Activated CD4-positive, alpha-beta T cell treated with anti-CD3 and anti-CD28 coated beads, Interleukin-2, Interleukin-4, amounts not matched to agents 100 ng/mL and 50 ng/mL, durations not matched to agents 16 hours and 8 hours (primary cell): ENCODE results near the gene CREB3L1.
"Not testable (repeated sequence)": the region's sequence is repeated elsewhere in the genome, so short reads cannot be mapped to it uniquely, and the experiment has no call there.

Experiments
- DNase-seq: peaks from one replicate; pipeline ENCODE4 v3.0.0-alpha.2; 2020; ENCODE audit warnings: low spot score

CREB3L1 gene

DNA sequence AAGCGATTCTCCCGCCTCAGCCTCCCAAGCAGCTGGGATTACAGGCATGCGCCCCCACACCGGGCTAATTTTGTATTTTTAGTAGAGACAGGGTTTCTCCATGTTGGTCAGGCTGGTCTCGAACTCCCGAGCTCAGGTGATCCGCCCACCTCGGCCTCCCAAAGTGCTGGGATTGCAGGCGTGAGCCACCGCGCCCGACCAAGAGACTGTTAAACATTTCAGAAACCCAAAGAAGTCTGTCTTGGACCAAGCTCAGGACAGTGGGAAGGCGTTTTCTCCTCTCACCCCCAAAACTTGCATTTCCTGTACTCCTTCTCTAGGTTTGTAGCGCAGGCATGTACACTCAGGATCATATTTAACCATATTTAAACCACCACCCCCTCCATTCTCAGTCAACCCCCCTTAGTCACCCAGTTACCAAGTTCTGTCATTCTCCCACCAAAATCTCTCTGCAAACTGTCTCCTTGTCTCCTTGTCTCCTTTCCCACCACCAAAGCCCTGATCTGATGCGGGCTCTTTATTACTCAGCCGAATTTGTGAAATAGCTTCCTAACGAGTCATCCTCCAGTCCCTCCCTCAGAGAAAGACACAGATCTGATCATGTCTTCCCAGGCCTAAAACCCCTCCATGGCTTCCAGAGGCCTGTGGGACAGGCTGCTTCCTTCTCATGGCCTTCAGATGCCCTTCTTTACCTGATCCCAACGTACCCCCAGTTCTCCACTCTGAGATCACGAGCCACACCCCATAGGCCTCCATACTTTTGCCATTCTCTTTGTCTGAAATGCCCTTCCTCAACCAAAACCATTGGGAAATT is 29.0 kb upstream of the CREB3L1 start:
- no peak for DNase-seq

DNA sequence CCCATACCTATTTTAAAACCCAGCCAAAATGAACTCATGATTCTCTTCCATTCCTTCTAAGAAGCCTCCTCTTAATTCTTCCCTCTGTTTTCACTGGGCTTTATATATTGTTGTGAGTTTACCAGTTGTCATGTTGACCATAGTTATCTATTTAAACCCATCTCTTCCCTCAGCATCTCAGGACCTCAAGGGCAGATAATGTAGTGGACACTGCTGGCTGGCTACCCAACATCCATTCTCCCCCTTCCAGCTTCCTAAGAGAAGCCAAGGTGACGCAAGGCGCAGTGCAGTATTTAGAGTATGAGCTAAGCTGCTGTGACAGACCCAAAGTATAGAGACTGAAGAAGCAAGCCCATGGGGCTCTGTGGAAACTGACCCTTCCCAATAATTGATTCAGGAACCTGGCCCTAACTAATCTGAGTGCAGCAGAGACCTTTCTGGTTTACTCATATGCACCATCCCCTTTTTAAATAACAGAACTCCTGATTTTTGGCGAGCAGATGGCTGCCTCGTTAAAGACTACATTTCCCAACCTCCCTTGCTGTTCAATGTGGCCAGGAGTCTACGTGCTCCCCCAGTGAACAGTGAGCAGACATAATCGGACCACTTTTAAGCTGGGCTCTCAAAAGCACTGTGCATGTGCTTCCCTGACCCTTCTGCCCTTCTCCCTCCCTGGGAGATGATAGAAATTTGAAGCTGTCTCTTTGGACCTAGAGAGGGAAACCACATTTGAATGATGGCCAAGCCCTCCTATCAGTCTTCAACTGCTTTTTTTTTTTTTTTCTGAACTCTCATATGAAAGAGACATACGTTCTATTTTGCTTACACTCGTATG is 28.1 kb upstream of the CREB3L1 start:
- no peak for DNase-seq

DNA sequence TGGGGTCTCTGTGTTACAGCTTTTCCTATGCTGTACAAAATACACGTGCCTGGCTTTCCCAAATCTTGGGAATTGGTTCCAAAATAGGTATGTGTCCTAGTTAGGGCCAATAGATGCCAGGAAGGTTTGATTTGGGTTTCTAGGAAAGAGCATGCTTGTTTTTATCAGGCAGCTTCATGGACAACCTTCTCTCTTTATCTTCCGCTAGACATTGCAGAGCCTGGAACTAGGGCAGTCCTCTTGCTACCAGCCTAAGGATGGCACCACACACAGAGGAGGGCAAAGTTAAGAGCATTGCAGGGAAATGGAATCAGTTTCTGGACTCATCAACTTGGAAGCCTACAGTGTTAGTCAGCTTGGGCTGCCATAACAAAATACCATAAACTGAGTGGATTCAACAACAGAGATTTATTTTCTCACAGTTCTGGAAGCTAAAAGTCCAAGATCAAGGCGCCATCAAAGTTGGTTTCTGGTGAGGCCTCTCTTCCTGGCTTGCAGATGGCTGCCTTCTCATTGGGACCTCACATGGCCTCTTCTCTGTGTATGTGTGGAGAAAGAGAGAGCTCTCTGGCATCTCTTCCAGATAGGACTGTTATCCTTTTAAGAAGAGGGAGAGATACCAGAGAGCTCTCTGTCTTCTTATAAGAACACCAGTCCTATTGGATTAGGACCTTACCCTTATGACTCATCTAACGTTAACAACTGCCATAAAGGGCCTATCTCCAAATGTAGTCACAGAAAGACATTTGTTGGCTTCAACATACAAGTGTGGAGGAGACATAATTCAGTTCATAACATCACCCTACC is 27.3 kb upstream of the CREB3L1 start:
- no peak for DNase-seq

DNA sequence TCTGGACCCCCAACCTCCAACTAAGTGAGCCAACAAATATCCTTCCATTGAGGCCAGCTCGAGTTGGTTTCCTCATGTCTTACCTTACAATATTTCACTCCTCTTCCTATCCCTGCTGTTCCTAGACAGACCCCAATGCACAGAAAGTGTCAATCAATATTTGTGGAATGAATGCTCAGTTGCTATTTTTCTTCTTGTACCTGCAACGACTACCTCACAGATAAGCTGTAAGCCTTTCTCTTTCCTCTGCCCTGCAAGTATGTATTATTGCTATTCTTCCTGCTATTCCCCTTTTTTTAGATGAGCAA is 26.8 kb upstream of the CREB3L1 start:
- DNase-seq = no peak

DNA sequence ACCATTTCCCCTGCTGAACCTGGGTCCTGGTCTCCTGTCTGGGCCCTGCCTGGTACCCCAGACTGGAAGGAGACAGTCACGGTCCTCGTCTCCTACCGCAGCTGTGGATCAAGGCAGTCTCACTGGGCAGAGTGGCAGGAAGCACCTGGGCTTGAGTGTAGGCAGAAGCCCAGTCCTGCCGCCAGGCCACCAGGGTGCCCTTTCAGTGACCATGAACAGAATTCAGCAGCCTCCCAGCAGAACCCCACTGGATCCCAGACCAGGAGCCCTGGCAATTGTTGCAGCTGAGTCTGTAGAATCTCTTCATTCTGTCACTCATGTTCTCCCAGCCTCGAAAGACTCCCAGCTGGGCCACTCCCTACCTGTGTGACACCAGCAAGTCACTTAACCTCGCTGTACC is 25.5 kb upstream of the CREB3L1 start:
- no peak for DNase-seq

DNA sequence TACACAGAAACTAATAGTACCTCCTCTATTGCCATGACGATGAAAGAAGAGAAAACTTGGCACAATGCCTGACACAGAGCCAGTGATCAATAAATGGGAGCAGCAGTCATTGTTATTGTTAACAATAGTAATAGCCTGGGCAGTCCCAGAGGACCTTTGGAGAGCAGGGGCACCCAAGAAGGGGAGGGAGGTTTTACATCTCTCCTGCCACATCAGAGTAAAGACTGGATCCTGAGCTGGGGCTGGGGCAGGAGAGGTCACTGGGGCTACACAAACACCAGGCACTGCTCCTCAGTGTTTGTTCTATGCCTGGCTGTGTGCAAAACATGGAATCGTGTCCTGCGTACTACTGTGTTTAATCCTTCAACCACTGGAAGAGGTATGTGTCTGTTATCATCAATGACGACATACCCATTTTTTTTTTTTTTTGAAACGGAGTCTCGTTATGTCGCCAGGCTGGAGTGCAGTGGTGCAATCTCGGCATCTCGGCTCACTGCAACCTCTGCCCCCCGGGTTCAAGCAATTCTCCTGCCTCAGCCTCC is 25.0 kb upstream of the CREB3L1 start:
- DNase-seq = no peak

DNA sequence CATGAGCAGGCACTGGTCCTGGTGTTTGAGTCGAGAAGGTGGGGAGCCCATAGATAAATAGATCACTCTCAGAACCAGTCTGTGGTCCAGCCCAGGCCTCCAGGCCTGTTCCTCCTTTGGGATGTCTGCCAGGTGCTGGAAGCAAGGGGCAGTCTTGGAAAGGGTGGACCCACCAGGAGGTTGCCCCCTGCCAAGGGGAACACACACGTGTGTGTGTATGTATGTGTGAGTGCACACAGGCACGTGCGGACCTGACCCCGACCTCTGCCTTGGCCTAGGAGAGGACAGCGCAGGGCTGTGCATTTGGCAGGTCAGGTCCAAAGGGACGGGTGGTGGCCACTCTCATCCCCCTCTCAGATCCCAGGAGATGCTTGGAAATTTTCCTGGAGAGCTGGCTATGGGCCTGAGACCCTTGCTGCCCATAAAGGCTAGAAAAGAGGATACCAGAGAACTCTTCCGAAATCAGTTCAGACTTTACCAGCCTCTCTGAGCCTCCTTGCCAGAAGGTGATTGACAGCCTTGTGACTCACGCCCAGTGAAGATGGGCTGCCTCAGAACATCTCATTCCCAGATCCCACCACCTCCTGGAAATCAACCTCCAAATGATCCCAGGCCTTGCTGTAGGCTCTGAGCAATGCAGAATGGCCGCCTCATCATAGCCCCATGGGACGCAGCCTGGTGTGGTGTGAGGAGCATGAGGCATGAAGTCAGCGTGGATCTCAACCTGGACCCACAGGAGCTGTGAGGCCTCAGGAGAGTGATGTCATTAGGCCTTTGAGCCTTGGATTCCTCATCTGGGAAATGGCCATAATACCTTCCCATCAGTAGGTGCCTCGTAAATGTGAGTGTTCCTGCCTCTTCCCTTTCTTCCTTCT is 24.0 kb upstream of the CREB3L1 start:
- no peak for DNase-seq

DNA sequence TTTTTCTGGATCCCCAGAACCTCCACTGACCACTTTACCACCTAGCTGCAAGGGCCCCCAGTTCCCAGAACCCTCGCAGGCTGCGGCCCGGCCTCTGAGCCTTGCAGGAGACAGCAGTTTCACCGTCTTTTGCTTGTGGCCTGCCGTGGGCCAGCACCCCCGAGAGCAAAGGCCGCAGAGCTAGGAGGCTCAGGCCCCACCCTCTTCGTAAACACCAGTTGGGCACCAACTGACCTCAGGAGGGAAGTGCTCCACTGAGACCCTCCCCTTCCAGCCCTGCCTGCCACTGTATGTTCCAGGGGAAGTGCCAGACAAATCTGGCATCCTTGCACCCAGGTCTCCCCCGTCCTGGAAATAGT is 23.4 kb upstream of the CREB3L1 start:
- DNase-seq = no peak

DNA sequence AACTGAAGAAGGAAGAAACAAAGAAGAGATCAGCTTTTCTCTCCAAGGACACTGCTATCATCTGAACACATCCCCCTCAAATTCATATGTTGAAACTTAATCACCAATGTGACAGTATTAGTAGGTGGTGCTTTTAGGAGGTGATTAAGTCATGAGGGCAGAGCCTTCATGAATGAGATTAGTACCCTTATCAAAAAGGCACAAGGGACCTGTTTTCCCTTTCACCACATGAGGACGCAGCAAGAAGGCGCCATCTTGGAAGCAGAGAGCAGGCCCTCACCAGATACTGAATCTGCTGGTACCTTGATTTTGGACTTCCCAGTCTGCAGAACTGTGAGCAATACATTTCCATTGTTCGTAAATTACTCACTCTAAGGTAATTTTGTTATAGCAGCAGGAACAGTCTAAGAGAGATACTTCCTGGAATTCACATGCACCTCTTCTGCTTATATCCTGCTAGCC is 20.9 kb upstream of the CREB3L1 start:
- no peak for DNase-seq

DNA sequence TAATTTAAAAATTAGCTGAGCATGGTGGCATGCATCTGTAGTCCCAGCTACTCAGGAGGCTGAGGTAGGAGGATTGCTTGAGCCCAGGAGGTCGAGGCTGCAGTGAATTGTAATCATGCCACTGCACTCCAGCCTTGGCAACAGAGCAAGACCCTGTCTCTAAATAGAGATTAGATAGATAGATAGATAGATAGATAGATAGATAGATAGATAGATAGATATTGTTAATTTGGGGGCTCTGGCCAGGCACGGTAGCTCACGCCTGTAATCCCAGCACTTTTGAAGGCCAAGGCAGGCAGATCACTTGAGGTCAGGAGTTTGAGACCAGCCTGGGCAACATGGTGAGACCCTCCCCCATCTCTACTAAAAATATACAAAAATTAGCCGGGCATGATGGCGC is 18.1 kb upstream of the CREB3L1 start:
- DNase-seq = not testable (repeated sequence)

DNA sequence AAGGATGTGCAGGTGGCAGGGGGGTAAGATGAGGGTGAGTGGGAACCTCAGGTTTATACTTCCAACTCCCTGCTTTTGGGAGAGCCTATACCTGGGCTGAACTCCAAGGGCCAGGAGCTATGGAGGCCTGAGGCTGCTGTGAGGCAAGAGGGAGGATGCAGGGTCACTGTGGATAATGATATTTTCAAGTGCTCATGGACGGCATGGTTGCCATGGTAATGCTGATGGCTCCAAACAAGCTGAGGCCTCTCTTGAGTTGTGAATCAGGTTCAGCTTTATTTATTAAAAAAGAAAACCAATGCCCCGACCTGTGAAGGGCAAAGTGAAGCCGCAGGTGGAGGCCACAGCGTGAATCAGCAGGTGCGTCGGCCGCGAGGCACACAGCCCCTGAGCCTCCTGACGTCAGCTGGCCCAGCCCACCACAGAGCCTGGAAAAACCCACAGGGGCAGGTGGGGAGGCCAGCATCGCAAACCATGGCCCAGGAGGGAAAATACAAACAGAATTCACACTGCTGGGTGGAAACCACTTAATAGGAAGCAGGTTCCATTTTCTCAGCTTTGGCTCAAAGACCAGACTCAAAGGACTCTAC is 17.4 kb upstream of the CREB3L1 start:
- no peak for DNase-seq

DNA sequence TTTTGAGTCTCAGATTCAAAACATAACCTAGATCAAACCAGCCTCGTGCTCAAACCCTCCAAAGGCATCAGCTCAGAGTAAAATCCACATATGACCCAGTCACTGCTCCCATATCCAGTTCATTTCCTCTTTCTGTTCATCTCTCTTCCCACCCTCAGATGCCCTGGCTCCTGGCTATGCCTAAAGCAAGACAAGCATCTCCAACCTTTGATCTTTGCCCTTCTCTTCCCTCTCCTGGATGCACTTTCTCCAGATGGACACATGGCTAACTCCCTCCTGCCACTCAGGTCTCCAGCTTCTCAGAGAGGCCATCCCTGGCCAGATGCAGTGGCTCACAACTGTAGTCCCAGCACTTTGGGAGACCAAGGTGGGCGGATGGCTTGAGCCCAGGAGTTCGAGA is 14.3 kb upstream of the CREB3L1 start:
- no peak for DNase-seq

DNA sequence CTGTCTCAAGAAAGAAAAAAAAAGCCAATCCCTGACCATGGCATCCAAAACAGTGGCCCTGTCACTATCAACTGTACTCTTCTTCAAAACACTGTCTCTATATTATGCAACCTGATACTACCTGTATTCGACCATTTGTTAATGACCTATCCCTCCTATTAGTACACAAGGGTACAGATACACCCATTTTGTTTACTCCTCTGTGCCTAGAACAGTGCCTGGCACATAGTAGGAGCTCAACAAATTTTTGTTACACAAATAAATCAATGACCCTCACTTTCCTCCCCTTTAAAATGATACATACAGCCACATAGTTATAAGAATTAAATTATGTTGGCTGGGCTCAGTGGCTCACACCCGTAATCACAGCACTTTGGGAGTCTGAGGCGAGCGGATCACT is 13.4 kb upstream of the CREB3L1 start:
- no peak for DNase-seq

DNA sequence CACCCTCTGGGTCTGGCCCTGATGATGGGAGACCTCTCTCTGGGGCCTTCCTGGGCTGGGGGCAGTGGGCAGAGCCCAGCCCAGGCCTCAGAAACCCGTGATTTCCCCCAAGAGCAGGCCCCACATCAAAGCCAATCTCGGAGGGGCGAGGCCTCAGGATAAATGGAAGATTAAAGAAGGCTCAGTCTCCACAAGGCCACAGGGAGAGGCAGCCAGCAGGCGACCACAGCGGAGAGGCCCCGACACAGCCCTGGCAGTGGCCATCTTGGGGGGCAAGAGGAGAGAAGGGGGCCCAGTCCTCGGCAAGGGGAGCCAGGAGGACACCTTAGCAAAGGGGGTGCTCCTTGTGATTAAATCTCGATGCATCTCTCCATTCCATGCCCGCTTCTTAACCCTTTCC is 12.5 kb upstream of the CREB3L1 start:
- no peak for DNase-seq

DNA sequence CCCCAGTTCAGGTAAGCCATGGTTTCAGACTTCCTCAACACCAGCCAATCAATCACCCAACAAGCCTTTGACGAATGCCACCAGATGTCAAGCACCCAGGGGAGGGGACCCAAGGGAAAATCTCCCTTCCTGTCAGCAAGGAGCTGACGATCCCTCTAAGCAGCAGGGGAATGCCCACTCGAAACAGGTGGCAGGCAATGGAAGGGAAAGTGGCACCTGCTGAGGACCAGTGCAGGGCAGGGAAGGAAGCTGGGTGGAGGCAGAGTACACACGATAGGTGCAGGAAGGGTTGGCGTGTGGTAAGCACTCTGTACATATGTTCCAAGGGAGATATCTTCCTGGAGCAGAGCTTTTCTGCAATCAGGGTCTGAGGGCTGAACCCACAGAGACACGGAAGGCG is 11.7 kb upstream of the CREB3L1 start:
- DNase-seq = no peak

DNA sequence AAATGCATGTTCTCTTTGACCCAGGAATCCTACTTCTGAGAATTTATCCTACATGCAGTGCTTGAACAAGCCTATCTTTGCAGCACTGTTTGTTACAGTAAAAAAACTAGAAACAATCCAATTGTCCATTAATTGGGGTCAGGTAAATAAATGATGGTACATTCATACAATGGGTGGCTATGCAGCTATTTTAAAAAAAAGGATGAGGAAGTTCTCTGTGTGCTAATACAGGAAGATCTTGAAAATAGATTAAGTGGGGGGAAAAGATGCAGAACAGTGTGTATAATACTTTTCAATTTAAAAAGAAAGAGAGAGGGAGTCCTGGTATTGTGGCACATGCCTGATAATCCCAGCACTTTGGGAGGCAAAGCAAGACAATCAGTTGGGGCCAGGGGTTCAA is 9.5 kb upstream of the CREB3L1 start:
- no peak for DNase-seq

DNA sequence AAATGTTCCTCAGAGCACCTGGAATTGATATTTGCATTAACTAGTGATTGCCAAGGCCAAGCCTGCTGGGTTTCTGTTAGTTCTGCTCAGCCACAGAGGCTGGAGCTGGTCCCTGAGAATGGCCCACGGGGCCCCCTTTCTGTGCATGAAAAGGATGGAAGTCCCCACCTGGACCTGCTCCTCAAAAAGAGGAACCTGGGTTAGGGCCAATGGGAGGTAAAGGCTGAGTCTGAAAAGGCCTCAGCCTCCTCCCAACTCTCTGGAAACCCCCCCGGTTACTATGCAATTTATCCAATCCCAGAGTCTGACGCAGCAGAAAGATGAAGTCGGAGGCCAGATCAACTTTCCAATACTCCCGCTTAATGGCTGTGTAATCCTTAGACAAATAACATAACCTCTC is 6.8 kb upstream of the CREB3L1 start:
- no peak for DNase-seq

DNA sequence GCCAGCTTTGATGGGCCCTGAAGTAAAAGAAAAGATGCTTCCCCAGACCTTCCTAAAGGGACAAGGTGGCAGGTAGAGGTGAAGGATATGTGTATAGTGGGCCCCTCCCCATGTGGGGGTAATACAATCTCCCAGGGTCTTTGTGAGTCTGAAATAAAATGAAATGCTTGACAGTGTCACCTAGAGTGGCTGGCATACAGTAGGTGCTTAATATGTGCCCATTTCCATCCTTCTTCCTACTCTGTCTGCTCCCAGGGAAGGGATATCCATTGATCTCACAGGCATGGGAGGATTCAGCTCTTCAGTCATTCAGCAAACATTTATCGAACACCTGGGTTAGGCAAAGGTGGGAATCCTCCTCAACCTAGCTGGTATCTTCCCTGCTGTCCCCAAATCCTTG is 6.1 kb upstream of the CREB3L1 start:
- DNase-seq = no peak

DNA sequence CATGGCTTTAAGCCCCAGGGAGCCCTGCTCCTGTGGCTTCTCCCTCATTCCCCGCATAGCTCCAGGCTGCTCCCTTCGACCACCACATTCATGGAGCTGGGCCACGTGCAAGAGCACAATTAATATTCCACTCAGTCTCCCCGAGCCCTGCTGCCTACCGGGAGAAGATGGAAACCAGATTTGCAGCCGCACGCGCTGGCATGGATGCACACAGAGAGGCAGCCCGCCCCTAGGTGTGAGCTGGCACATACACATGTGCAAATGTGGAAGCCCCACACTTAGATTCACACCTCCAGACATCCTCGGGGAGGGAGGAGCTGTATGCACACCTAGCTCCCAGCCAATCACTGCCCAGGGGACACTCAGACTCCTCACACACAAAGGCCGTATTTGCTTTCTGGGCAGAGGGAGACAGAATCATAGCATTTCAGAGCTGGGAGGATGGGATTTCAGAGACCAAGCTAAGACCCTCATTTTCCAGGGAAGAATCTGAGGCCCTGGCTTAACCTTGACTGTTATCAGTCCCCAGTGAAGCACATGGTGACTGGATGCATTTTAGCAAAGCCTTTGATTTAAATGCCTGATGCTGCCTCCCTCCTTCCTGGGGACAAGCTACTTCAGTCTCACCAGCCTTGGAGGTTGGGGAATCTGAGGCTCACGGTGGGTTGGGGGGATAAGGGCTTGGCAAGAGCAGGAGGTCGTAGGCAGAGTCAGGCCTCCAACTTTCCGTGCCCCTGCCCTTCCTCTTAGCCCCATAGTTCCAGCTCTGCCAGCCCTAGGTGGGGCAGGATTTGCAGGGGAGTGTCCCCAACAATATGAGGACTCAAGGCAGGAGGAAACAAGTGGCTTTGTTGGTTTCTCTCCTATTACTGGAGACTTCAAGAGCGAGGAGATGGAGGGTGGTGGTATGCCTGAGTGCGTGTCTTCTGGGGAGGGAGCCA is 5.3 kb upstream of the CREB3L1 start:
- DNase-seq = no peak

DNA sequence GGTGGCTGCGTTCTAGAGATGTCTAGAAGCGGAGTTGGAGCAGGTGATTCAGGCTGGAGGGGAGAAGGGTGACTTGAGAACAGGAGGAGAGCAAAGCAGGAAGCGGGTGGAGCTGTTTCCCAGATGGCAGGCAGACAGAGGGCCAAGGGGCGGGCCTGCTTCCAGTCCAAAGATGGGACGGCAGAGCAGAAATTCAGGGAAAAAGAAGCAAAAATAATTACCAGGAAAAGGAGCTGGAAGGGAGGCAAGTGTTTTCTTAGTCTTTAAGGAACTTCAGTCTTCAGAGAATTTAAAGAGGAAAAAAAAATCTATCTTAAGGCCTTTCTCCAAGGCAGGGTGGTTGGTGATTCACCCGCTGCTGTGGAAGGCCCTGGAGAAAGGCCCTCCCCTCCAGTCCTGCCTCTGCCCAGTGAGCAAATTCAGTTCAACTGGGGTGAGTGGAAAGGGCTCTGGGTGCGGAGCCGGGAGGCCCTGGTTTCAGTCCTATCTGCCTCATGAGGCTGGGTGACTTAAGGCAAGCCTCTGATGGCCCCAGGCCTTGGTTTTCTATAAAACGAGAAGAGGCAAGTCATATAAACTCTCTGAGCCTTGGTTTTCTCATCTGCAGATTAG is 4.5 kb upstream of the CREB3L1 start:
- no peak for DNase-seq
